ENCODE data around the gene AKR1E2. TPM values are rescaled to one million over a fixed set of nuclear protein-coding genes. Genes with fewer than 3 reads are reported as not detected.

The AKR1E2 gene
- 6.6 and 7.9 TPM in 2 replicates for total RNA-seq

GRCh38 chr10:4825868-4826791 lies at the start of gene AKR1E2:
AKR1E2 (plus strand) TSS chr10:4826207; CDS start chr10:4826325, 118 bp downstream.
- intact Hi-C loops (cut with micrococcal nuclease) = loop anchor here (2.0 to 5.0 kb wide), 2 partner anchors 23 to 466 kb away; no protein-coding TSS in a partner anchor
- Mint-ChIP-seq H3K36me3 (ENCODE audit: low read depth) (peaks cover 5% of the 10 kb centered on the region), H3K4me3 (peak within 1 kb of the TSS; percentile 87), H3K27me3 (peaks cover 34% of the 10 kb centered on the region), H3K4me1 (peaks cover 21% of the 10 kb centered on the region), H3K27ac (peak within 1 kb of the TSS; percentile 81), H3K9me3 (no peaks in the 10 kb centered on the region)
- DNase-seq = peak; percentile 95

- H3K4me1 Mint-ChIP-seq = peaks cover 5% of the 10 kb centered on the region
- H3K9me3 Mint-ChIP-seq = no peaks in the 10 kb centered on the region
- H3K36me3 Mint-ChIP-seq (ENCODE audit: low read depth) = no peaks in the 10 kb centered on the region
- no peak overlapping the region for H3K4me3 Mint-ChIP-seq
- intact Hi-C loops (cut with micrococcal nuclease) = loop anchor here (5.0 kb wide), 1 partner anchor 839 kb away; no protein-coding TSS in a partner anchor
- H3K27ac Mint-ChIP-seq = peak overlapping the region; percentile 83
- H3K27me3 Mint-ChIP-seq = peaks cover 46% of the 10 kb centered on the region
- DNase-seq = no peak
These were observed 49.8 kb upstream of the AKR1E2 start for GRCh38 chr10:4776234-4776638.

GRCh38 chr10:4778761-4779160 lies 47.2 kb upstream of the AKR1E2 start:
- Mint-ChIP-seq H3K9me3 (no peaks in the 10 kb centered on the region), H3K27ac (no peak overlapping the region), H3K4me3 (no peak overlapping the region), H3K36me3 (ENCODE audit: low read depth) (no peaks in the 10 kb centered on the region), H3K4me1 (peaks cover 5% of the 10 kb centered on the region), H3K27me3 (peaks cover 32% of the 10 kb centered on the region)
- no peak for DNase-seq
- intact Hi-C loops (cut with micrococcal nuclease) = loop anchor here (5.0 kb wide), 1 partner anchor 841 kb away; no protein-coding TSS in a partner anchor

GRCh38 chr10:4780091-4780490 lies 45.9 kb upstream of the AKR1E2 start:
- Mint-ChIP-seq H3K27ac (no peak overlapping the region), H3K27me3 (peaks cover 30% of the 10 kb centered on the region), H3K9me3 (no peaks in the 10 kb centered on the region), H3K4me1 (peaks cover 5% of the 10 kb centered on the region), H3K4me3 (no peak overlapping the region), H3K36me3 (ENCODE audit: low read depth) (no peaks in the 10 kb centered on the region)
- intact Hi-C loops (cut with micrococcal nuclease) = no loop called here
- no peak for DNase-seq

GRCh38 chr10:4780782-4781181 lies 45.2 kb upstream of the AKR1E2 start:
- H3K36me3 Mint-ChIP-seq (ENCODE audit: low read depth) = no peaks in the 10 kb centered on the region
- intact Hi-C loops (cut with micrococcal nuclease) = no loop called here
- peaks cover 4% of the 10 kb centered on the region for H3K4me1 Mint-ChIP-seq
- no peak overlapping the region for H3K27ac Mint-ChIP-seq
- H3K9me3 Mint-ChIP-seq = no peaks in the 10 kb centered on the region
- DNase-seq = no peak
- H3K4me3 Mint-ChIP-seq = no peak overlapping the region
- peaks cover 35% of the 10 kb centered on the region for H3K27me3 Mint-ChIP-seq

GRCh38 chr10:4781955-4782354 lies 44.1 kb upstream of the AKR1E2 start:
- H3K36me3 Mint-ChIP-seq (ENCODE audit: low read depth) = no peaks in the 10 kb centered on the region
- H3K9me3 Mint-ChIP-seq = no peaks in the 10 kb centered on the region
- H3K27ac Mint-ChIP-seq = no peak overlapping the region
- no peaks in the 10 kb centered on the region for H3K4me1 Mint-ChIP-seq
- intact Hi-C loops (cut with micrococcal nuclease) = no loop called here
- H3K4me3 Mint-ChIP-seq = no peak overlapping the region
- no peak for DNase-seq
- peaks cover 39% of the 10 kb centered on the region for H3K27me3 Mint-ChIP-seq

- H3K36me3 Mint-ChIP-seq (ENCODE audit: low read depth) = no peaks in the 10 kb centered on the region
- H3K4me3 Mint-ChIP-seq = no peak overlapping the region
- peaks cover 33% of the 10 kb centered on the region for H3K27me3 Mint-ChIP-seq
- no peak for DNase-seq
- intact Hi-C loops (cut with micrococcal nuclease) = no loop called here
- no peak overlapping the region for H3K27ac Mint-ChIP-seq
- no peaks in the 10 kb centered on the region for H3K9me3 Mint-ChIP-seq
- H3K4me1 Mint-ChIP-seq = no peaks in the 10 kb centered on the region
These were observed 41.2 kb upstream of the AKR1E2 start for GRCh38 chr10:4784667-4785333.

GRCh38 chr10:4786043-4786839 lies 39.8 kb upstream of the AKR1E2 start:
- Mint-ChIP-seq H3K27ac (no peak overlapping the region), H3K4me3 (no peak overlapping the region), H3K36me3 (ENCODE audit: low read depth) (no peaks in the 10 kb centered on the region), H3K4me1 (no peaks in the 10 kb centered on the region), H3K9me3 (no peaks in the 10 kb centered on the region), H3K27me3 (peaks cover 29% of the 10 kb centered on the region)
- DNase-seq = no peak
- intact Hi-C loops (cut with micrococcal nuclease) = no loop called here

GRCh38 chr10:4790045-4790444 lies 36.0 kb upstream of the AKR1E2 start:
- H3K27me3 Mint-ChIP-seq = peaks cover 34% of the 10 kb centered on the region
- peak; percentile 34 for DNase-seq
- intact Hi-C loops (cut with micrococcal nuclease) = no loop called here
- H3K27ac Mint-ChIP-seq = no peak overlapping the region
- H3K9me3 Mint-ChIP-seq = no peaks in the 10 kb centered on the region
- H3K36me3 Mint-ChIP-seq (ENCODE audit: low read depth) = no peaks in the 10 kb centered on the region
- H3K4me1 Mint-ChIP-seq = no peaks in the 10 kb centered on the region
- no peak overlapping the region for H3K4me3 Mint-ChIP-seq

GRCh38 chr10:4790922-4791321 lies 35.1 kb upstream of the AKR1E2 start:
- DNase-seq = no peak
- H3K27me3 Mint-ChIP-seq = peaks cover 36% of the 10 kb centered on the region
- intact Hi-C loops (cut with micrococcal nuclease) = no loop called here
- no peak overlapping the region for H3K27ac Mint-ChIP-seq
- H3K9me3 Mint-ChIP-seq = no peaks in the 10 kb centered on the region
- H3K4me1 Mint-ChIP-seq = no peaks in the 10 kb centered on the region
- H3K36me3 Mint-ChIP-seq (ENCODE audit: low read depth) = no peaks in the 10 kb centered on the region
- H3K4me3 Mint-ChIP-seq = no peak overlapping the region

- no peaks in the 10 kb centered on the region for H3K36me3 Mint-ChIP-seq (ENCODE audit: low read depth)
- no peak for DNase-seq
- H3K4me3 Mint-ChIP-seq = no peak overlapping the region
- H3K4me1 Mint-ChIP-seq = no peaks in the 10 kb centered on the region
- no peaks in the 10 kb centered on the region for H3K9me3 Mint-ChIP-seq
- intact Hi-C loops (cut with micrococcal nuclease) = no loop called here
- H3K27ac Mint-ChIP-seq = no peak overlapping the region
- H3K27me3 Mint-ChIP-seq = peaks cover 37% of the 10 kb centered on the region
These were observed 33.6 kb upstream of the AKR1E2 start for GRCh38 chr10:4792381-4792780.

GRCh38 chr10:4801405-4801804 lies 24.6 kb upstream of the AKR1E2 start:
- no peaks in the 10 kb centered on the region for H3K9me3 Mint-ChIP-seq
- no peak overlapping the region for H3K4me3 Mint-ChIP-seq
- no peak overlapping the region for H3K27ac Mint-ChIP-seq
- no peaks in the 10 kb centered on the region for H3K36me3 Mint-ChIP-seq (ENCODE audit: low read depth)
- H3K4me1 Mint-ChIP-seq = no peaks in the 10 kb centered on the region
- peaks cover 27% of the 10 kb centered on the region for H3K27me3 Mint-ChIP-seq
- intact Hi-C loops (cut with micrococcal nuclease) = no loop called here
- DNase-seq = peak; percentile 48

- Mint-ChIP-seq H3K9me3 (no peaks in the 10 kb centered on the region), H3K36me3 (ENCODE audit: low read depth) (no peaks in the 10 kb centered on the region), H3K4me3 (no peak overlapping the region), H3K27ac (no peak overlapping the region), H3K27me3 (peaks cover 25% of the 10 kb centered on the region), H3K4me1 (no peaks in the 10 kb centered on the region)
- intact Hi-C loops (cut with micrococcal nuclease) = no loop called here
- no peak for DNase-seq
These were observed 23.1 kb upstream of the AKR1E2 start for GRCh38 chr10:4802711-4803487.

All from activated CD4-positive, alpha-beta T cell treated with anti-CD3 and anti-CD28 coated beads, Interleukin-2, amount 10 ng/mL, durations not matched to agents 24 days and 14 days (primary cell).